Measurements from ENCODE around the gene RRM2.
"Not testable (repeated sequence)": the region's sequence is repeated elsewhere in the genome, so short reads cannot be mapped to it uniquely, and the experiment has no call there.

RRM2 gene

DNA sequence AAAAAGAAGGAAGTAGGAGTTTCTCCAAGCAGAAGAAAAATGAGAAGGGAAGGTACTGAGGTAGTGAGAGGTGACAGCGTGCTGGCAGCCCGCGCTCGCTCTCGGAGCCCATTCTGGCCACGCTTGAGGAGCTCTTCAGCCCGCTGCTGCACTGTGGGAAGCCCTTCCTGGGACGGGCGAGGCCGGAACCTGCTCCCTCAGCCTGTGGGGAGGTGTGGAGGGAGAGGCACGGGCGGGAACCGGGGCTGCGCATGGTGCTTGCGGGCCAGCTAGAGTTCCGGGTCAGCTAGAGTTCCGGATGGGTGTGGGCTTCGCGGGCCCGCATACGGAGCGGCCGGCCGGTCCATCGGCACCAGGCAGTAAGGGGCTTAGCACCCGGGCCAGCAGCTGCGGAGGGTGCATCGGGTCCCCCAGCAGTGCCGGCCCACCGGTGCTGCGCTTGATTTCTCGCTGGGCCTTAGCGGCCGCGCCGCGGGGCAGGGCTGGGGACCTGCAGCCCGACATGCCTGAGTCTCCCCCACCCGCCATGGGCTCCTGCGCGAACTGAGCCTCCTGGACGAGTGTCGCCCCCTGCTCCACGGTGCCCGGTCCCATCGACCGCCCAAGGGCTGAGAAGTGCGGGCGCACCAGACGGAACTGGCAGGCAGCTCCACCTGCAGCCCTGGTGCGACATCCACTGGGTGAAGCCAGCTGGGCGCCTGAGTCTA is 31.2 kb upstream of the RRM2 start:
- DNase-seq (ENCODE audit: low read depth): no peak

DNA sequence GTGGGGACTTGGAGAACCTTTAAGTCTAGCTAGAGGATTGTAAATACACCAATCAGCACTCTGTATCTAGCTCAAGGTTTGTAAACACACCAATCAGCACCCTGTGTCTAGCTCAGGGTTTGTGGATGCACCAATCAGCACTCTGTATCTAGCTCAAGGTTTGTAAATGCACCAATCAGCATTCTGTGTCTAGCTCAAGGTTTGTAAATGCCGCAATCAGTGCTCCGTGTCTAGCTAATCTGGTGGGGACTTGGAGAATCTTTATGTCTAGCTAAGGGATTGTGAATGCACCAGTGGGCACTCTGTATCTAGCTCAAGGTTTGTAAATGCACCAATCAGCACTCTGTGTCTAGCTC is 30.7 kb upstream of the RRM2 start:
- DNase-seq (ENCODE audit: low read depth): not testable (repeated sequence)

DNA sequence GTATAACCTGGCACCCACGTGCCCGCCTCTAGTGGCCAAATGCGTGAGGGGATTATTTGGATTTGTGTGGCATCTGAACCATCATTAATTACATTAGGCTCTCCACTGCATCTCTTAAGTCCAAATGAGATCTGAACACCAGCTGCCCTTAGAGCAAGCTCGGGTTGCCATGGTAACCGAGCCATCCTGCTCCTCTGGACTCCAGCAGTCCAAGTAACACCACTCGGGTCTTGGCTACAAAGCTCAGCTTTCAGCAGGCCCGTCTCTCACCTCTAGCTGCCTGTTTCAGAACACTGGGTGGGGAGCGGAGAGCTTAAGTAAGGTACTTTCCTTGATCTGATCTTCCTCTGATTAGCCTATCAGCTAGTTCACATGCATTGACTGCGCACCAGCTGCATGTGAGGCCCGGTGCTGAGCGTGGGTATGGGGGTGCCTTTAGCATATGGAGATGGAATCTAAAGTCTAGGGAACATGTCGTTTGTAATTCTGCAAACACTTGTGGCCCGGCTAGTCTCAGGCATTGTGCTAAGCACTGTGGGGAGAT is 28.2 kb upstream of the RRM2 start:
- no peak for DNase-seq (ENCODE audit: low read depth)

DNA sequence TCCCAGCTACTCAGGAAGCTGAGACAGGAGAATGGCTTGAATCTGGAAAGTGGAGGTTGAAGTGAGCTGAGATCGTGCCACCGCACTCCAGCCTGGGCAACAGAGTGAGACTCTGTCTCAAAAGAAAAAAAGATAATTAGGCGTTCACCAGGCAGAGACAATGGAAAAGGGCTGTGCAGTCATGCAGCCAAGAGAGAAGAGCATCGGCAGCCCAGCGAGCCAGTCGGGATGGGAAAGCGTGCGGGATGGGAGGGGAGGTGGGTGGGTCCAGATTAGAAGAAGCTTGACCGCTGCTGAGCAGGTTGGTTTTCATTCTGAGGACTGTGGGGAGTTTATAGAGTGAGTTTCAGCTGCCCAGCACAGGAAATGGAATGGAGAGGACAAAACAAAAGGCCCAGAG is 27.4 kb upstream of the RRM2 start:
- no peak for DNase-seq (ENCODE audit: low read depth)

DNA sequence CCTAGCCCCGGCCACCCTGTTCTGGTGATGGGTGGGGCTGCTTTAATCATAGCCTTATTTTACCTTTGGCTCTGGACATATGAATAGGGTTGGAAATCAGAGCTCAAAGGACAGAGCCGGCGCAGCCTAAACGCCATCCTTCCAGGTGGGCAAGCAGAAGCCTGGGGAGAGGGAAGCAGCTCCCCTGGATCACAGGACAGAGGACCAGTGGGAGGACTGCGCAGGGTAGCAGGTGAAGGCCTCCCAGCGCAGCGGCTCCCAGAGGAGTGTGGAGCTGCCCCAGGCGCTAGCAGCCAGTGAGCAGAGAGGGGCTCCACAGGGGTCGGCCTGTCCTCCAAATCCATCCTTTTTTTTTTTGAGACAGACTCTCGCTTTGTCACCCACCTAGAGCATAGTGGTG is 25.9 kb upstream of the RRM2 start:
- no peak for DNase-seq (ENCODE audit: low read depth)

DNA sequence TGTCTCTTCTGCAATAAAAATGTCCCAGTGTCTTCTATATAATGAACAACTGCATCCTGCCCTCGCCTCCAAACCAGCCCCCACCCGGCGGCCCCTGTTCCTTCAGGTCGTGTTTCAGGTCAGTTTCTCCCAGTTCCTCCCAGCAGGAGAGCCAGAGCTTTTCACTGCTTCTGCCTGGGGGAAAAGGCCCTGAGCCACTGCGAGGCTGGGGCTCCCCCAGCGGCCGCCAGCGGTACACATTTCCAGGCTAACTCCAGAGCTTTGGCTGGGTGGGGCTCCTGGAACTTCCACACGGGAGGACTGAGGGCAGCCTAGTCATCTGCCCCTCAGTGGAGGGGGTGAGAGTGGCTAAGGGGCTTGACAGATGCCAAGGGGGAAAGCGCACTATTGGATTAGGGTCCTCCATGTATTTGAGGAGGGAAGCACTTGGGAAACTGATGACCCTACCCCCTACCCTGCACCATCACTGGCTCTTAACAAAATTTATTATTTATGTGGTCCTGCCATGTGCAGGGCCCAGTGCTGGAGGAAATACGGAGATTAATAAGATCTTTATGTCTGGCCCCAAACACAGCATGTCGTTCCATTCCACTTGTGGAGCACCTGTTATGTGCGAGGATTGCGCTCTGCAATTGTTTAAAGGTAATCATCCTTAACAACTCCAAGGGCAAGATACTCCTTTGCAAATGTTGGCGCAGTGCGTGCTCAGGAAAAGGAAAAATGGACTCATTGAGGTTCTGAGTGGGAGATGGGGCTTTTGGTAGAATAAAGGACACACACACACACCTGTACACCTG is 25.0 kb upstream of the RRM2 start:
- no peak for DNase-seq (ENCODE audit: low read depth)

DNA sequence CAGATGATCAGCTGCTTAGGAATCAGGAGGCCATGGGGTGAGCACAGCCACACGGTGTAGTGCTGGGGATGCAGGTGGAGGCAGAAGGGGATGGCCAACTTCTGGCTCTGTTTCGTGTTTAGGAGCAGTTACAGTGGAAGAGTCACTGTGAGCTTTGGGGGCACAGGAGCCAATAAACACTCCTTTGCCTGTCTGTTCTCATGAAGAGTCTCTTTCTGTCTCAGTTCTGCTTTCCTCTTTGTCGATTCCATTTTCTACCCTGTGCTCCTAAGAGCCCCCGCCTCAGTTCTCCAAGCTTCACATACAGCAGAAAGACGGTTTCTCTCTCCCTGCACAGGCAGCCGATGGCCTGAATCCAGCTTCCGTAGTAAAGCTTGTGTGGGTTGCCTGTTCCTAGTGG is 21.0 kb upstream of the RRM2 start:
- DNase-seq (ENCODE audit: low read depth): no peak

DNA sequence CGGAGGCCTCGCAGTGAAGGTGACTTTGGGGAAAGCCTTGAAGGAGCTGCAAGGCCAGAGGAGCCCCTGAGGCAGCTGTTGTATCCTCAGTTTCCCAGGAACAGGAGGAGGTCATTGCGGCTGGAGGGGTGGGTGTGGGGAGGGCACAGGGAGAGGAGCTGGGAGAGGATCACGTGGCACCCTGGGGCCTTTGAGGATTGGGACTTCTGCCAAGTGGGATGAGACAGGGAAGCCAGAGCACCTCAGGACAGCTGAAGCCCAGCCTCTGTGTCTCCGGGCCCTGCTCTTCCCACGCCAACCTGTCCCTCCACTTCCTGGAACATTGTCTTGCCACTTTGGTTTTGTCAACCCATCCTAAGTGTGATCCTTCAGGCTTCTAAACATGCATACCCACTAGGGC is 19.4 kb upstream of the RRM2 start:
- no peak for DNase-seq (ENCODE audit: low read depth)

DNA sequence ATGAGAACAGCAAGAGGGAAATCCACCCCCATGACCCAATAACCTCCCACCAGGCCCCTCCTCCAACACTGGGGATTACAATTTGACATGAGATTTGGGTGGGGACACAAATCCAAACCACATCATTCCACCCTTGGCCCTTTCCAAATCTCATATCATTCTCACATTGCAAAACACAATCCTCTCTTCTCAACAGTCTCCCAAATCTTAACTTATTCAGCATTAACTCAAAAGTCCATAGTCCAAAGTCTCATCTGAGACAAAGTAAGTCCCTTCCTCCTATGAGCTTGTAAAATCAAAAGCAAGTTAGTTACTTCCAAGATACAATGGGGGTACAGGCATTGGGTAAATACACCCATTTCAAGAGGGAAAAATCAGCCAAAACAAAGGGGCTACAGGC is 17.6 kb upstream of the RRM2 start:
- DNase-seq (ENCODE audit: low read depth): not testable (repeated sequence)

DNA sequence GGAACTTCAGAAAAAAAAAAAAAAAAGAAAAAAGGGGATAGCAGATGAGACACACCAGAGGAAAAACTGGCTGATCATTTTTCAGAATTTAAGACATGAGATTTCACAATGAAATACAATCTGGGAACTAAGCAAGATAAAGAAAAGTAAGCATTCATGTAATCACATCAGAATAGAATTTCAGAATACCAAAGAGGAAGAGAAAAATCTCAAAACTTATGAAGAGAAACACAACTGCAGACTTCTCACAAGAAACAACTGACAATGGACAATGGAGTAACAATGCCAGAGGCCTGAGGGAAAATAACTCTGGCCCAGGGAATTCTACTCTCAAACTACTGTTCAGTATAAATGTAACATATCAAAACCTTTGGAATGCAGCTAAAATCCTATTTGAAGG is 13.2 kb upstream of the RRM2 start:
- DNase-seq (ENCODE audit: low read depth): no peak

DNA sequence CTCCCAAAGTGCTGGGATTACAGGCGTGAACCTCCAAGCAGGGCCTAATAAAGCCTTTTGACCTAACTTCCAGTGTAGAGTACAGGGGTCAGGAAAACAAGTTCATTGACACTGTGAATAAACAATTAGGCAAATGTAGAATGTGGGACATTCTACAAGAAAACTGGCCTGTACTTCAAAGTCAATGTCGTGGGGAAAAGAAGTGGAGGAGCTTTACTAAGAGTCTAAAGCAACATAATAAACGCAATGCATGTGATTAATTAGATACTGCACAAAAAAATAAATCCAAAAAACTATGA is 3.6 kb upstream of the RRM2 start:
- no peak for DNase-seq (ENCODE audit: low read depth)

DNA sequence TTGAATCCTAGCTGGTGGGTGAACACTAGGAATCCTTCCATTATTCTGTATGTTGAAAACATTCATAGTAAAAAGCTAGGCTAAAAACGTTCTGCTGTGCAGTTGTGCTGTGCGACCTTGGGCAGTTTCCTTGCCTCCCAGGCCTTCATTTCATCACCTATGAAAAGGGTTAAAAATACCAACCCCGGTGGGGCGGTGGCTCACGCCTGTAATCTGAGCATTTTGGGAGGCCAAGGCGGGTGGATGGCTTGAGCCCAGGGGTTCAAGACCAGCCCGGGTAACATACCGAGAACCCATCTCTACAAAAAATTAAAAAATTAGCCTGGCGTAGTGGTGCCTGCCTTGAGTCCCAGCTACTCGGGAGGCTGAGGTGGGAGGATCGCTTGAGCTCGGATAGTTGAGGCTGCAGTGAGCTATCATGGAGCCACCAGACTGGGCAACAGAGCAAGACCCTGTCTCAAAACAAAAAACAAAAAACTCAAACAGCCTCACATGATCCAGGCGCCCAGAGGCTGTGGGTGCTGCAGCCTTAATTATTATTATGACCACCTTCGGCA is 2.9 kb upstream of the RRM2 start:
- DNase-seq (ENCODE audit: low read depth): no peak

DNA sequence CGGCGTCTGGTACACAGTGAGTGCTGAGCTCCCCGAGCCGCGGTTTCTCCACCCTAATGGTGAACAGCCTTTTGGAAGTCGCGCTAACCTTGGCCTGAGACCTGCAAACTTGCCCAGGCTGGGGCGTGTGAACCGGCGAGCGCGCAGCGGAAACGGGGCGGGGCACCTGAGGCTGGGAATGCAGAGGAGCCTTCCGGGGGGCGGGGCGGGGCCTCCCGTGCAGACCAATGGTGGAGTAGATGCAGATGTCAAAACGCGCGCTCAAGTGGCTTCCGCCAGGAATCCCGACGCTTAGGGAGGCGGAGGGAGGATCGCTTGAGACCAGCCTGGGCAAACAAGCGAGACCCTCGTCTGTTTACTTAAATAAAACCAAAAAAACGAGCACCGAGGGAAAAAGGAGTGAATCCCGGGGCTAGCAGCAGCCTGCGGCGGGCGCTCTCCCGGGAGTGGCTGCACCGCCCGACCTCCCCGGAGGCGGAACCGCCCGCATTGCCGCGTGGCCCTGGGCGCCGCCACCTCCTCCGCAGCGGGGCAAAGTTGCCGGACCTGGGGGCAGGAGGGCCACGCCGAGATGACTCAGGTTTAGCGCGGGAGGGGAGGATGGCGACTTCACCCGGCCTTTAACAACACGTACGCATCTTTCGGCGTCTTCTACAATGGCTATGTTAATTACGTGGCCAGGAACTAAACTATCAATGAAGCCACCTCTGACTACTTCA is 2.2 kb upstream of the RRM2 start:
- DNase-seq (ENCODE audit: low read depth): peak; percentile 82

DNA sequence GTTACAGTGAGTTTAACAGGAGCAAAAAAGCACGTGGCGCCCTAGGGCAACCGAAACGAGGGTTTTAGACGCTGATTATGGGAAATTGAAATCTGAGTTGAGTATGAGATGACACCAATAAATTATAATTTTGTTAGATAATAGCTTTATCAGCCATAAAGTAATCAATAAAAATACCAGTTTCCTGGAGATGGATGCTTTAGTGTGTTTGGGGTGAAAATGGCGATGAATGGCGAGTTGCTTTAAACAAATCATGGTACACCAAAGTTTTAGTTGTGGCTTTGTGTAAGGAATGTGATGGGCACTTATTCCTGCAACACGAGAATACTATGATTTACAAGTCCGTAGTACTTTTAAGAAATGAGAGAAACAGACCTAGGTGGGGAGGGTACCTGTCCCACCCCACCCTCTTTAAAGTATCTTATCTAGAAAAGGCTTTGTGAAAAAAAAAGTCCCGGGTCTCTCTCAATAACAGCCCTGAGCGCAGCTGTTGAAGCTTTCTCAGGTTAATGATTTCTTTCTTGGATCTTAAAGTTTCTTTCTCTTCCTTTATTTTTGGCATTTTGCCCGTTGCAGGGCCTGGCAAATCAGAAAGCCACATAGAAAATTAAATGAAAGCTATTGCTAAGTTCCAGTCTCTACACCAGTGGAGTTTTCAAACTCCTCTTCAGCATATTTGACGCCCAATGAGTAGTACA is 1.5 kb upstream of the RRM2 start:
- no peak for DNase-seq (ENCODE audit: low read depth)

DNA sequence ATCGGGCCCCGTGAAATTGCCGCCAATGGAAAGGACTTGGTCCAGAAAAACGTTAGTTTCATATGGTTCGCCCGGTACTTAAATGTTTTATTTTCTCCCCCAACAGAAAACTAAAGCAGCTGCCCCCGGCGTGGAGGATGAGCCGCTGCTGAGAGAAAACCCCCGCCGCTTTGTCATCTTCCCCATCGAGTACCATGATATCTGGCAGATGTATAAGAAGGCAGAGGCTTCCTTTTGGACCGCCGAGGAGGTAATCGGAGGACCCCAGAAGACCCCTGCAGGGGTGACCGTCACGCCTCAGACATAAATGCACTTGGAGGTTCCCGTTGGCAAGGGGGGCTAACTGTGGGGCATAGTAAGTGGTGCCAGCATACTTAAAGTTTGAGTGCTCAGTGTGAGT is 742 bp downstream of the RRM2 start:
- DNase-seq (ENCODE audit: low read depth): no peak

DNA sequence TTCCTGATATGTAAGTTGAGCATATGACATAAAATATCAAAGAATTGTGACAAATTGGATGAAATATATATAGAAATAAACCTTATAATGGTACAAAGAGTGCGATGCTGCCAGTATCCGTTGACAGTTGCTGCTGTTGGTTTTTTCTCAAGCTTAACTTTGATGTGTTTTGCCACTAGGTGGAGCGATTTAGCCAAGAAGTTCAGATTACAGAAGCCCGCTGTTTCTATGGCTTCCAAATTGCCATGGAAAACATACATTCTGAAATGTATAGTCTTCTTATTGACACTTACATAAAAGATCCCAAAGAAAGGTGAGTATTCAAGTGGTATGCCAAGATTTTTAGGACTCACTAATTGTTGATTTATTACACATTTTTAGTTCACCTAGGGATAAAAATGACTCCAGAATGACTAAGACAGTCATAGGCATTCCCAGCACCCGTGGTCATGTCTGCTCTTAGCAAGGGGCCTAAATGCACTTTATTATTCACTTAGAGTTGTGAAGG is 2.1 kb downstream of the RRM2 start:
- DNase-seq (ENCODE audit: low read depth): no peak

DNA sequence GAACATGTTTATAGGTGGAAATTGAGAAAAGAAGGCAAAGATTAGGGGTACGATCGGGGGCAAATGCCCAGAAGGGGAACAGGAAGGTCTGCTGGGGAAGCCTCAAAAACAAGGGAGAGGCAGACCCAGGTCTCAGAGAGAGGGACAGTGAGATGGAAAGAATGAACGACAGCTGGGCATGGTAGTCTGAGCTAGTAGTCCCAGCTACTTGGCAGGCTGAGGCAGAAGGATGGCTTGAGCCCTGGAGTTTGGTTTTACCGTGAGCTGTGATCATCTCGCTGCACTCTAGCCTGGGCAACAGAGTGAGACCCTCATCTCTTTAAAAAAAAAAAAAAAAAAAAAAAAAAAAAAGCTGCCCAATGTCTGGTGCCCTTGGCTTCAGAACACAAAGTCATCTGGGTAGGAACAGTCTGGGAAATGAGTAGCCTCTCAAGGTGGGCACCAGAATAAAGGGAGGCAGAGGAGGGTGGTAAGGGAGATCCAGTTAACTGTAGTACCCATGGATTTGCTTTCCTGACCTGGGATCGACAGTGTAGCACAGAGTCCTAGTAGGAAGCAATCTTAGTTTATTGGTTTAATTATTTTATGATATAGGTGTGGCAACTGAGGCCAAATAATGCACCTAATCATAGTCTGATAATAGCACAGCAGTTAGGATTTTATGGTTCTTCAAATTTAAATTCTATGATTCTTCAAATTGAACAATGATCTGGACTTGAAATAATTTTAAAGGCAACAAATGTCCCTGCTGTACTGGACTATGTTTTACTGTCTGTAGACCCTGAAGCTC is 3.5 kb downstream of the RRM2 start:
- DNase-seq (ENCODE audit: low read depth): no peak

DNA sequence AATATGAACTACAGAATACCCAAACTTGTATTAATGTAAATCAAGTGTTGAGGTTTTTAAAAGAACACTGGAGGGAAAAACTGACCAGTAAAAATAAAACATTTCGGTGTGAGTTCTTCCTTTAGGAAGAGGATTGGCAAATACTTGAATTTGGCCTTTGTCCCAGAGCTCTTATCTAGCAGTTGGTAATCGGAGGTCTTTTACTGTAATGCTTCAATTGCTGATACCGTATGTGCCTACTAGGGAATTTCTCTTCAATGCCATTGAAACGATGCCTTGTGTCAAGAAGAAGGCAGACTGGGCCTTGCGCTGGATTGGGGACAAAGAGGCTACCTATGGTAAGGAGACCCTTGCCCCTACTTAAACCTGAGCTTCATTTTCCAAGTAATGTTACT is 4.1 kb downstream of the RRM2 start:
- DNase-seq (ENCODE audit: low read depth): no peak

DNA sequence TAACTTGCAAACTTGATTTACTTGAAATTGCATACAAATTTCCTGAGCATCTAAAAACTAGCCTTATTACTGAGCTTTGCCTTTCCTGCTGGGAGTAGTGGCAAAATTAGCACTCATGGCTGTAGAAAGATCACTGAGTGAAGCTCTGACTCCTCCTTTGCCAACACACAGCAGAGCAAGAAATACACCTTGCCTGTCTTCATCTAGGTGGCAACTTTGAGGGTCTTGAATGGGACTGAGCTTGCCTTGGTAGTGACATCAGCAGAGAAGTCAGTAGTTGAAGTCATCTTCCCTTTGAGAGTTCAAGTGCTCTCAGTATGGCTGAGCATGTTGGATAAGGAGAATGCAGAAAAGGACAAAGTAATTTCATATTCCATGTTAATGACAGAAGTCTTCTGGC is 5.9 kb downstream of the RRM2 start:
- no peak for DNase-seq (ENCODE audit: low read depth)

DNA sequence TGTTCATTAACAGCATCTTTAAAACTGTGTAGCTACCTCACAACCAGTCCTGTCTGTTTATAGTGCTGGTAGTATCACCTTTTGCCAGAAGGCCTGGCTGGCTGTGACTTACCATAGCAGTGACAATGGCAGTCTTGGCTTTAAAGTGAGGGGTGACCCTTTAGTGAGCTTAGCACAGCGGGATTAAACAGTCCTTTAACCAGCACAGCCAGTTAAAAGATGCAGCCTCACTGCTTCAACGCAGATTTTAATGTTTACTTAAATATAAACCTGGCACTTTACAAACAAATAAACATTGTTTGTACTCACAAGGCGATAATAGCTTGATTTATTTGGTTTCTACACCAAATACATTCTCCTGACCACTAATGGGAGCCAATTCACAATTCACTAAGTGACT is 7.0 kb downstream of the RRM2 start:
- DNase-seq (ENCODE audit: low read depth): no peak

DNA sequence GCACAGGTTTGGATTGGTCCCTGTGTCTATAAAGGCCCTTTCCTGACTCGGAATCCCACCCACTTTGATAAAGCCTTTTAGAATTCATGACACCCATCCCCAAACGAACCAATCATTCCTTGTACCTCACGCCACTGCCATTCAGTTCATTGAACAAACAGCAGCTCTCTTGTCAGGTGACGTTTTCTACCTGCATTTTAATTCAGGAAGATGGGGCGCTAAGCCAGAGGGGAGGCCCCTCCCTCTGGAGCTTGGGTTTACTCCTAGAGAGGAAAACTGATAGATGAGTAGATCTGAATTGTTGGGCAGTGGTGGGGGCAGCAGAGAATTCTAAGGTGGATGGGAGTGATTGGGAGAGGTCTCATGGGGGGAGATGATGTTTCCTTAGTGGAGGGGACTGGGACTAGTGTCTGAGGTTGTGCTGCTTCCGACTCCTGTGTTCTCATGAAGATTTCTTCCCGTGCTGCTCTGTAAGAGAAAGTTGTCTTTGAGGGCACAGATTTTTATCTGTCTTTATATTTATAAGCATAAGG is 9.6 kb downstream of the RRM2 start:
- DNase-seq (ENCODE audit: low read depth): no peak

All from stimulated activated CD8-positive, alpha-beta memory T cell treated with anti-CD3 and anti-CD28 coated beads, Interleukin-15, amount 100 ng/mL, for 24 hours (primary cell).